Ishikawa (cell line): ENCODE results near the gene ARPP21.

Source experiments
- CEBPB ChIP-seq: IDR thresholded peaks from 2 replicates; pipeline ENCODE4 v1.6.1; 2012
- CREB1 ChIP-seq: IDR thresholded peaks from 2 replicates; pipeline ENCODE4 v1.6.1; 2012; ENCODE audit warnings: low read depth
- EGR1 ChIP-seq: IDR thresholded peaks from 2 replicates; pipeline ENCODE4 v1.6.1; 2012
- EP300 ChIP-seq: IDR thresholded peaks from 2 replicates; pipeline ENCODE4 v1.6.1; 2012; ENCODE audit warnings: borderline replicate concordance
- FOXM1 ChIP-seq: IDR thresholded peaks from 2 replicates; pipeline ENCODE4 v1.6.1; 2012; ENCODE audit warnings: low read depth, borderline replicate concordance
- NFIC ChIP-seq: IDR thresholded peaks from 2 replicates; pipeline ENCODE4 v1.6.1; 2012
- RAD21 ChIP-seq: IDR thresholded peaks from 2 replicates; pipeline ENCODE4 v1.6.1; 2012; ENCODE audit warnings: low read depth
- TAF1 ChIP-seq: IDR thresholded peaks from 2 replicates; pipeline ENCODE4 v1.6.1; 2012; ENCODE audit warnings: low read depth, mild to moderate bottlenecking
- TCF12 ChIP-seq: IDR thresholded peaks from 2 replicates; pipeline ENCODE4 v1.6.1; 2012; ENCODE audit warnings: low read depth
- TEAD4 ChIP-seq: IDR thresholded peaks from 2 replicates; pipeline ENCODE4 v1.6.1; 2012
- YY1 ChIP-seq: IDR thresholded peaks from 2 replicates; pipeline ENCODE4 v1.6.1; 2012; ENCODE audit warnings: low read depth
- ZBTB7A ChIP-seq: IDR thresholded peaks from 2 replicates; pipeline ENCODE4 v1.6.1; 2012; ENCODE audit warnings: low read depth
- TF ChIP-seq, protein P1 (sequence below): IDR thresholded peaks from 2 replicates; pipeline ENCODE4 v1.6.1; 2012; ENCODE audit warnings: low read depth, mild to moderate bottlenecking
- TF ChIP-seq, protein P2 (sequence below): IDR thresholded peaks from 2 replicates; pipeline ENCODE4 v1.6.1; 2012
- TF ChIP-seq, protein P3 (sequence below): IDR thresholded peaks from 2 replicates; pipeline ENCODE4 v1.6.1; 2012

ARPP21 gene

DNA sequence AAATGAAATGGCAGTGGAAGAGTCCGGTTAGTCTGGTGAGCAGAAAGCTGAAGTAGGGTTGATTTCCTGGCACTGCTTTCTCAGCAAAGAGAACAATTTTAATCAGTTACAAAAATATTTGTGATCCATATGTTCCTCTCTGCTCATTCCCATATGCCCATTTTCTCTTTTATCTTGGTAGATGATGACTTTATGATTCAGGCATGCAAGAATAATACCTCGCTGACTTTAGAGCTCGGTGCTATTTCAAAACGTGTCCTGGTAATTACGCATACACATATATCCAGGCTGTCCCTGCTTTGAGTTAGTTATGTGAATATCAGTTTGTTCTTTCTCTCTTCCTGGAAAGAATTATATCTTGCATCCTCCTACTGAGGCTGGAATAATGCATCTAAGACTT lies 38.5 kb downstream of the ARPP21 start:
- TF ChIP-seq TAF1 (no peak), NFIC (no peak), FOXM1 (no peak), RAD21 (no peak), TEAD4 (no peak), EP300 (no peak), ZBTB7A (no peak)
- TF ChIP-seq, protein P1, sequence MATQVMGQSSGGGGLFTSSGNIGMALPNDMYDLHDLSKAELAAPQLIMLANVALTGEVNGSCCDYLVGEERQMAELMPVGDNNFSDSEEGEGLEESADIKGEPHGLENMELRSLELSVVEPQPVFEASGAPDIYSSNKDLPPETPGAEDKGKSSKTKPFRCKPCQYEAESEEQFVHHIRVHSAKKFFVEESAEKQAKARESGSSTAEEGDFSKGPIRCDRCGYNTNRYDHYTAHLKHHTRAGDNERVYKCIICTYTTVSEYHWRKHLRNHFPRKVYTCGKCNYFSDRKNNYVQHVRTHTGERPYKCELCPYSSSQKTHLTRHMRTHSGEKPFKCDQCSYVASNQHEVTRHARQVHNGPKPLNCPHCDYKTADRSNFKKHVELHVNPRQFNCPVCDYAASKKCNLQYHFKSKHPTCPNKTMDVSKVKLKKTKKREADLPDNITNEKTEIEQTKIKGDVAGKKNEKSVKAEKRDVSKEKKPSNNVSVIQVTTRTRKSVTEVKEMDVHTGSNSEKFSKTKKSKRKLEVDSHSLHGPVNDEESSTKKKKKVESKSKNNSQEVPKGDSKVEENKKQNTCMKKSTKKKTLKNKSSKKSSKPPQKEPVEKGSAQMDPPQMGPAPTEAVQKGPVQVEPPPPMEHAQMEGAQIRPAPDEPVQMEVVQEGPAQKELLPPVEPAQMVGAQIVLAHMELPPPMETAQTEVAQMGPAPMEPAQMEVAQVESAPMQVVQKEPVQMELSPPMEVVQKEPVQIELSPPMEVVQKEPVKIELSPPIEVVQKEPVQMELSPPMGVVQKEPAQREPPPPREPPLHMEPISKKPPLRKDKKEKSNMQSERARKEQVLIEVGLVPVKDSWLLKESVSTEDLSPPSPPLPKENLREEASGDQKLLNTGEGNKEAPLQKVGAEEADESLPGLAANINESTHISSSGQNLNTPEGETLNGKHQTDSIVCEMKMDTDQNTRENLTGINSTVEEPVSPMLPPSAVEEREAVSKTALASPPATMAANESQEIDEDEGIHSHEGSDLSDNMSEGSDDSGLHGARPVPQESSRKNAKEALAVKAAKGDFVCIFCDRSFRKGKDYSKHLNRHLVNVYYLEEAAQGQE, result no peak
- TF ChIP-seq, protein P2, sequence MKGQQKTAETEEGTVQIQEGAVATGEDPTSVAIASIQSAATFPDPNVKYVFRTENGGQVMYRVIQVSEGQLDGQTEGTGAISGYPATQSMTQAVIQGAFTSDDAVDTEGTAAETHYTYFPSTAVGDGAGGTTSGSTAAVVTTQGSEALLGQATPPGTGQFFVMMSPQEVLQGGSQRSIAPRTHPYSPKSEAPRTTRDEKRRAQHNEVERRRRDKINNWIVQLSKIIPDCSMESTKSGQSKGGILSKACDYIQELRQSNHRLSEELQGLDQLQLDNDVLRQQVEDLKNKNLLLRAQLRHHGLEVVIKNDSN, result no peak

DNA sequence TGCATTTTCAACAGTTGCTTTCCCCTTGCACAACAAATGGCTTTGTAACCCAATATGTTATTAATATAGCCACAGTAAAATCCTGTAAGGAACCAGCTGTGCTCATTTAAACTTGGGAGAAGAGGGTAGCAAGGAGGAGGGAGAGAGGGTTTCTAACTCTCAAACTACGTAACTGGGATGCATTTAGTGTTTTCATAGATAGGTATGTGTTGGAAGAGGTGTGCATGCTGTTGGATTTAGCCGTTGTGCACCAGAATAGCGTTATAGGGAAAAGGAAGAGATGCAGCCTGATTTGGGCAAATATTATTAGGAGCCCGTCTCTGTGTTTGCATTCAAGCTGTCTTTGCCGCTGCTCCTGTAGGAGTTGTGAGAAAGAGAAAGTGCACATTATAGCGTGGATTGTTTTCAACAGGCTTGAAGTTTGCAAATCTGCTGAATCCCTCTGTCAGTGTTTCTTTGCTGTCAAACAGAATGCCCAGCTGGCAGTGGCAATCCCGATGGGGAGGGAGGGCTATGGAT lies 39.4 kb downstream of the ARPP21 start:
- no peak for TF ChIP-seq TEAD4
- no peak for TF ChIP-seq YY1
- no peak for TF ChIP-seq TCF12
- no peak for TF ChIP-seq FOXM1
- TF ChIP-seq CEBPB, result no peak
- TF ChIP-seq EGR1, result no peak
- no peak for TF ChIP-seq TAF1
- TF ChIP-seq, protein P2, result no peak
- TF ChIP-seq NFIC, result no peak
- no peak for TF ChIP-seq ZBTB7A
- no peak for TF ChIP-seq RAD21
- TF ChIP-seq CREB1, result no peak
- TF ChIP-seq, protein P3, sequence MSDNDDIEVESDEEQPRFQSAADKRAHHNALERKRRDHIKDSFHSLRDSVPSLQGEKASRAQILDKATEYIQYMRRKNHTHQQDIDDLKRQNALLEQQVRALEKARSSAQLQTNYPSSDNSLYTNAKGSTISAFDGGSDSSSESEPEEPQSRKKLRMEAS, result no peak
- no peak for TF ChIP-seq EP300
- TF ChIP-seq, protein P1, result no peak

DNA sequence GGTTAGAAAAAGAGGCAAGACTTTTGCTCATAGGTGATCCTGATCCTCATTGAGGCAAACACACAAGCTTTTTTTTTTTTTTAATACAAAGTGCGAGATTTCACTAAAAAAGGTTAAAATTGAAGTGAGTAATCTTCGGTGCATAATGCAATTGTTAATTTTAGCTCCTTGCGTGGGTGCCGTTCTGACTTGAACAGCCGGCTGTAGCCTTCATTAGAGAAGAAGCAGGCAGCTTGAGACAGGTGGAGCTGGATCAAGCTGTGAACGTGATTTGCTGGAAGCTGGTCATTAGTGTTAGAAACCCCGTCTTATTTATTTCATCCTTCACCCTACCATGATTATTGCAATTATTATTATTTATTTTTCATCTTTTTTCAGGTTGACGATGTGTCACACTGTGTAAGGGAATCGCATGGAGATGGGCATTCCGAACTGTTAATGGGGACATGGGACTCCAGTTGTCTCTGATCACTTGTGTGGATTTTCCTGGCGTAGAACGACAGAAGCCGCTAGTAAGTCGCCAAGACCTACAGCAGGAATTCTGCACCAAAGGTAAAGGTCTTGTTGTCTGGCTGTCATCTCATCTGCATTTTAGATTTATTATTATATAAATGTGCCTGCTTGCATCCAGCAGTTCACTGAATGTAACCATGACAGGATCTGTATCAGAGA lies 40.2 kb downstream of the ARPP21 start:
- no peak for TF ChIP-seq CREB1
- TF ChIP-seq NFIC, result no peak
- TF ChIP-seq TCF12, result no peak
- no peak for TF ChIP-seq ZBTB7A
- no peak for TF ChIP-seq EGR1
- no peak for TF ChIP-seq CEBPB
- TF ChIP-seq EP300, result no peak
- no peak for TF ChIP-seq FOXM1
- TF ChIP-seq, protein P3, result no peak
- no peak for TF ChIP-seq YY1

DNA sequence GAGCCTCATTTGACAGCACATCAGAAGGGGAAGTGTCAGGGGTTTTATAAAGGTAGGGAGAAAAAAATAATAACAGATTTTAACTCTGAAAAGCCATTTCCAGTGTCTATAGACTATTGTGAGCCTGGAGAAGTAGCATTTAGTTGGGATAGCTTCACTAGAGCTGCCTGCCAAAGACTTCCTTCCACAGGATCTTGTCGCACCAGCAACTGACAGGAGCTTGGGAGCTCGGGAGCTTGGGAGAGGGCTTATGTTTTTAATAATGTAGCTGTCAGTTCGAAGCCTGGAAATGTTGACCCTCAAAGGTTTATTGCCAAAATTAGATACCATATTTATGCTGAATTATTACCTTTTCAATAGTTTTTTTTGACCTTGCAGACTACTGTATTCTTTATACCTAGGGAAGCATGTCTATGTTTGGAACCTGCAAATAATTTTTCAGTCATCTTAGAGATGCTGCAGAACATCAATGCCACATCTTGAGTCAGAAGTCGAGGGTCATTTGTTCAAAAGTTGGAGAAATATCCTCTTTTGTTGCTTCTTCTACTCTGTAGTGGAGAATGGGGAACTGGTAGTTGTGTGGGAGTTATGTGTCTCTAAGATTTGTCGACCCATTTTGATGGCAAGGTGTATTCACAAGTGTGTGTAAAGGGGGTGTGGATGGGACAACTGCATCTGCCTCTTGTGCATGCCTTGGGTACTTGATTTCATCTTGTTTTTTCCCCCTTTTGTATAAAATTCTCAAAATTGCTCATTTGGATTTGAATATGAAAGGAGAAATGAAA lies 41.7 kb downstream of the ARPP21 start:
- TF ChIP-seq TAF1 (no peak), RAD21 (no peak), TCF12 (no peak), NFIC (no peak), FOXM1 (no peak), CEBPB (no peak), EP300 (no peak), ZBTB7A (no peak), TEAD4 (no peak), YY1 (no peak), CREB1 (no peak), EGR1 (no peak)
- TF ChIP-seq, protein P2, result no peak
- TF ChIP-seq, protein P3, result no peak
- TF ChIP-seq, protein P1, result no peak
